PC-9 (cell line): ENCODE data around the gene XAGE1A. TPM values are rescaled to one million over a fixed set of nuclear protein-coding genes. Genes with fewer than 3 reads are reported as not detected.
"Not testable (repeated sequence)": the region's sequence is repeated elsewhere in the genome, so short reads cannot be mapped to it uniquely, and the experiment has no call there.

Source experiments
- BruUV-seq: library from RNA; stranded (reverse); fragments of 400-500 nt; replicated peaks from 2 replicates; lab custom pipeline; 2021; lab: Mats Ljungman, UMichigan
- CTCF ChIA-PET: fragments of 300-600 bp; sonication (Branson Sonifier 250); formaldehyde crosslinking; loops from one replicate; lab custom pipeline; 2022; ENCODE audit warnings: antibody characterized with exemption; lab: Charles Lee
- POLR2A ChIA-PET: fragments of 300-600 bp; sonication (Branson Sonifier 250); formaldehyde crosslinking; loops from one replicate; lab custom pipeline; 2022; ENCODE audit warnings: antibody characterized with exemption; ENCODE audit not compliant: unreplicated experiment; lab: Charles Lee
- DNase-seq, 2 experiments: peaks; one replicate each; pipeline versions ENCODE4 v3.0.0 to v3.0.0-alpha.2; 2015 to 2022; ENCODE audit warnings: mixed read lengths in 1 of 2
- H2AFZ ChIP-seq: fragments of 200-600 bp; sonication (generic); 2 replicates; pipeline ENCODE4 v1.8.1; 2017; ENCODE audit warnings: antibody characterized with exemption
- H3F3A ChIP-seq: fragments of 200-600 bp; sonication (generic); 2 replicates; pipeline ENCODE4 v1.8.1; 2017; ENCODE audit warnings: antibody characterized with exemption, mild to moderate bottlenecking, low read depth; ENCODE audit not compliant: insufficient read depth
- H3K27ac ChIP-seq: fragments of 200-600 bp; sonication (generic); 2 replicates; pipeline ENCODE4 v1.6.1; 2016; ENCODE audit warnings: mixed run types
- H3K27me3 ChIP-seq: fragments of 200-600 bp; sonication (generic); 2 replicates; pipeline ENCODE4 v1.6.1; 2016; ENCODE audit warnings: low read depth, mixed run types; ENCODE audit not compliant: insufficient read depth
- H3K36me3 ChIP-seq: fragments of 200-600 bp; sonication (generic); 2 replicates; pipeline ENCODE4 v1.6.1; 2016; ENCODE audit warnings: low read depth, mixed run types
- H3K4me1 ChIP-seq: fragments of 200-600 bp; sonication (generic); replicated peaks from 2 replicates; pipeline ENCODE4 v1.6.1; 2016; ENCODE audit warnings: mixed run types; ENCODE audit not compliant: insufficient read depth
- H3K4me2 ChIP-seq: fragments of 200-600 bp; sonication (generic); 2 replicates; pipeline ENCODE4 v1.6.1; 2017; ENCODE audit warnings: mixed run types
- H3K4me3 ChIP-seq: fragments of 200-600 bp; sonication (generic); 2 replicates; pipeline ENCODE4 v1.6.1; 2016; ENCODE audit warnings: mixed run types
- H3K79me2 ChIP-seq: fragments of 200-600 bp; sonication (generic); 2 replicates; pipeline ENCODE4 v1.6.1; 2017; ENCODE audit warnings: low read depth, mixed run types
- H3K9me2 ChIP-seq: fragments of 200-600 bp; sonication (generic); 2 replicates; pipeline ENCODE4 v1.8.1; 2017; ENCODE audit warnings: mild to moderate bottlenecking; ENCODE audit not compliant: insufficient read depth
- H3K9me3 ChIP-seq: fragments of 200-600 bp; sonication (generic); 2 replicates; pipeline ENCODE4 v1.8.1; 2016; ENCODE audit warnings: low read depth; ENCODE audit not compliant: insufficient read depth
- H4K20me1 ChIP-seq: fragments of 200-600 bp; sonication (generic); 2 replicates; pipeline ENCODE4 v1.8.1; 2017; ENCODE audit not compliant: insufficient read depth
- EZH2 ChIP-seq: fragments of 200-600 bp; sonication (generic); IDR thresholded peaks from 2 replicates; pipeline ENCODE4 v1.8.0; 2017; ENCODE audit warnings: antibody characterized with exemption, low read depth
- intact Hi-C: fragments of 100-400 bp; cut with micrococcal nuclease; formaldehyde crosslinking; loops from one replicate; pipeline ENCODE4 v1.10.0; 2022; ENCODE audit not compliant: unreplicated experiment
- total RNA-seq: library from RNA; stranded (reverse); gene quantifications from 2 replicates; pipeline ENCODE4 v1.2.3, GENCODE V29; 2021
- TF ChIP-seq, protein P1 (sequence below): fragments of 200-600 bp; sonication (generic); conservative IDR thresholded peaks from 2 replicates; pipeline ENCODE4 v1.6.1; 2017; ENCODE audit warnings: mixed run types, antibody characterized with exemption, mild to moderate bottlenecking, moderate library complexity

XAGE1A gene
- total RNA-seq, 1 experiment from 2014 or later, result not detected

DNA sequence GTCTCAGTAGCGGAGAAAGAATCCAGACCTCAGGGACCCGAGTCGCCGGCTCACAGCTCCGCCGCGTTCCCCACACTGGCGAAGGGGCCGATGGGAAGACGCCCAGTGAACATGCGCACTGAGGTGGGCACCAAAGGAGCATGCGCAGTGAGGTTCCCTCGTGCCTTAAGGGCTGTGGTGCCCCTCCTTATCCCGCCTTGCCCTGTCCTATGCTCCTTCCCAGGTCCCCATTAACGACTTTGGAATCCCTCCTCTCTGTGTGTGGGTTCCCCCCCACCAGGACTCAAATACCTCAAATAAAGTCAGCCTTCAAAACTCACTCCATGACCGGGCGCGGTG is 21.3 kb downstream of the XAGE1A start, which contains the start of gene XAGE1B:
Gene XAGE1B, minus strand, starts transcription at position 77 of the 339 bp plus-strand sequence. CDS start 1,536 bp downstream, outside the sequence.
- DNase-seq, H3K9me3 ChIP-seq, H3K9me2 ChIP-seq, H3K4me1 ChIP-seq, H3F3A ChIP-seq, H3K4me3 ChIP-seq, CTCF ChIA-PET, intact Hi-C loops, H4K20me1 ChIP-seq, H3K79me2 ChIP-seq, POLR2A ChIA-PET, H3K27ac ChIP-seq, H2AFZ ChIP-seq, H3K4me2 ChIP-seq, H3K27me3 ChIP-seq, BruUV-seq, H3K36me3 ChIP-seq: not testable (repeated sequence)

DNA sequence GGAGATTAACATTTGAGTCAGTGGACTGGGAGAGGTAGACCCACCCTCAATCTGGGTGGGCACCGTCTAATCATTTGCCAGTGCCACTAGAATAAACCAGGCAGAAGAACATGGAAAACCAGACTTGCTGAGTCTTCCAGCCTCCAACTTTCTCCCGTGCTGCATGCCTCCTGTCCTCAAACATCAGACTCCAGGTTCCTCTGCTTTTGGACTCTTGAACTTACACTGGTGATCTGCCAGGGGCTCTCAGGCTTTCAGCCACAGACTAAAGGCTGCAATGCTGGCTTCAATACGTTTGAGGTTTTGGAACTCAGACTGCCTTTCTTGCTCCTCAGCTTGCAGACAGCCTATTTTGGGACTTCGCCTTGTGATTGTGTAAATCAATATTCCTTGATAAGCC is 45.4 kb downstream of the XAGE1A start:
- H3K4me2 ChIP-seq, H3K36me3 ChIP-seq, H3K9me3 ChIP-seq, POLR2A ChIA-PET, H3K9me2 ChIP-seq, intact Hi-C loops, H3K79me2 ChIP-seq, BruUV-seq, H3K27ac ChIP-seq, H4K20me1 ChIP-seq, H3K4me3 ChIP-seq, H2AFZ ChIP-seq, DNase-seq, H3K4me1 ChIP-seq, H3F3A ChIP-seq, CTCF ChIA-PET: not testable (repeated sequence)
- H3K27me3 ChIP-seq, result 0 out of 2 replicates have a peak, but pooled peaks cover 12% of the 10 kb centered on the region

DNA sequence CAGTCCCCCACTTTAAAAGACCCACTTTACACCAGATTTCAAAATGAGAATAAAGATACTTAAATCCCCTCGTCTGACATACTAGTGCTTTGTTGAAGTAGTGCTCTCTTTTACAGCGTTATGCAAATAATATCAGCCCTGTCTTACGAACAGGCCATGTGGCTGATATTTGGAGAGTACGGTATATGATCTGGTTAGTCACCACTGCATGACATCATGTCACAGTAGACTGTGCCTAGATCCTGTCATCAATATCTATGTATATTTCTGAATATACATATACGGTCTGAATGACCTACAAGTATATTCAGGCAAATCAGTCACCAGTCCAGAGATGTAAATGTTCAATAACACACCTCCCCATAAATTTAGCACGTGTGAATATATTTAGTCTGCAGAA is 46.7 kb downstream of the XAGE1A start:
- no peaks in the 10 kb centered on the region for H4K20me1 ChIP-seq
- no peak overlapping the region for H3K4me2 ChIP-seq
- no peaks in the 10 kb centered on the region for H3K4me1 ChIP-seq
- no peaks in the 10 kb centered on the region for H3F3A ChIP-seq
- no peak overlapping the region for H2AFZ ChIP-seq
- H3K9me2 ChIP-seq, result no peaks in the 10 kb centered on the region
- no peaks in the 10 kb centered on the region for H3K79me2 ChIP-seq
- no TSS peak for BruUV-seq
- H3K27me3 ChIP-seq, result 0 out of 2 replicates have a peak, but pooled peaks cover 12% of the 10 kb centered on the region
- TF ChIP-seq EZH2, result no peak
- TF ChIP-seq, protein P1, sequence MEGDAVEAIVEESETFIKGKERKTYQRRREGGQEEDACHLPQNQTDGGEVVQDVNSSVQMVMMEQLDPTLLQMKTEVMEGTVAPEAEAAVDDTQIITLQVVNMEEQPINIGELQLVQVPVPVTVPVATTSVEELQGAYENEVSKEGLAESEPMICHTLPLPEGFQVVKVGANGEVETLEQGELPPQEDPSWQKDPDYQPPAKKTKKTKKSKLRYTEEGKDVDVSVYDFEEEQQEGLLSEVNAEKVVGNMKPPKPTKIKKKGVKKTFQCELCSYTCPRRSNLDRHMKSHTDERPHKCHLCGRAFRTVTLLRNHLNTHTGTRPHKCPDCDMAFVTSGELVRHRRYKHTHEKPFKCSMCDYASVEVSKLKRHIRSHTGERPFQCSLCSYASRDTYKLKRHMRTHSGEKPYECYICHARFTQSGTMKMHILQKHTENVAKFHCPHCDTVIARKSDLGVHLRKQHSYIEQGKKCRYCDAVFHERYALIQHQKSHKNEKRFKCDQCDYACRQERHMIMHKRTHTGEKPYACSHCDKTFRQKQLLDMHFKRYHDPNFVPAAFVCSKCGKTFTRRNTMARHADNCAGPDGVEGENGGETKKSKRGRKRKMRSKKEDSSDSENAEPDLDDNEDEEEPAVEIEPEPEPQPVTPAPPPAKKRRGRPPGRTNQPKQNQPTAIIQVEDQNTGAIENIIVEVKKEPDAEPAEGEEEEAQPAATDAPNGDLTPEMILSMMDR, result no peak
- H3K36me3 ChIP-seq, result no peaks in the 10 kb centered on the region
- H3K9me3 ChIP-seq, result no peaks in the 10 kb centered on the region
- intact Hi-C loops, result no loop called here
- H3K27ac ChIP-seq, result no peak overlapping the region
- ChIA-PET POLR2A (no interaction called here), CTCF (no interaction called here)
- DNase-seq, result no peak
- no peak overlapping the region for H3K4me3 ChIP-seq

- Histone ChIP-seq H3K4me3 (no peak overlapping the region), H3F3A (no peaks in the 10 kb centered on the region), H3K79me2 (no peaks in the 10 kb centered on the region), H3K9me2 (no peaks in the 10 kb centered on the region), H4K20me1 (no peaks in the 10 kb centered on the region), H2AFZ (no peak overlapping the region), H3K9me3 (no peaks in the 10 kb centered on the region), H3K36me3 (no peaks in the 10 kb centered on the region), H3K27ac (no peak overlapping the region), H3K27me3 (0 out of 2 replicates have a peak, but pooled peaks cover 12% of the 10 kb centered on the region), H3K4me1 (no peaks in the 10 kb centered on the region), H3K4me2 (no peak overlapping the region)
- CTCF ChIA-PET, result no interaction called here
- DNase-seq, result no peak
- POLR2A ChIA-PET, result no interaction called here
- BruUV-seq, result no TSS peak
- no peak for TF ChIP-seq EZH2
- TF ChIP-seq, protein P1, result no peak
- intact Hi-C loops, result no loop called here
These were observed 48.7 kb downstream of the XAGE1A start for GRCh38 chrX:52544147-52544840.

GRCh38 chrX:52548769-52549168 is 53.2 kb downstream of the XAGE1A start:
- BruUV-seq, CTCF ChIA-PET: not testable (repeated sequence)

More at GRCh38 chrX:52548769-52549168, 53.2 kb downstream of the XAGE1A start:
- H3F3A ChIP-seq, H3K9me3 ChIP-seq, intact Hi-C loops, H2AFZ ChIP-seq, H3K36me3 ChIP-seq, H3K4me3 ChIP-seq, H3K27me3 ChIP-seq, DNase-seq, H3K4me1 ChIP-seq, H3K79me2 ChIP-seq, H4K20me1 ChIP-seq, H3K4me2 ChIP-seq, H3K9me2 ChIP-seq, POLR2A ChIA-PET, H3K27ac ChIP-seq: not testable (repeated sequence)
